ENCODE results near the gene CCDC183. TPM values are rescaled to one million over a fixed set of nuclear protein-coding genes. Genes with fewer than 3 reads are reported as not detected.

Gene CCDC183
- total RNA-seq, 1 donor from 2014 or later, result 2.0 TPM

DNA sequence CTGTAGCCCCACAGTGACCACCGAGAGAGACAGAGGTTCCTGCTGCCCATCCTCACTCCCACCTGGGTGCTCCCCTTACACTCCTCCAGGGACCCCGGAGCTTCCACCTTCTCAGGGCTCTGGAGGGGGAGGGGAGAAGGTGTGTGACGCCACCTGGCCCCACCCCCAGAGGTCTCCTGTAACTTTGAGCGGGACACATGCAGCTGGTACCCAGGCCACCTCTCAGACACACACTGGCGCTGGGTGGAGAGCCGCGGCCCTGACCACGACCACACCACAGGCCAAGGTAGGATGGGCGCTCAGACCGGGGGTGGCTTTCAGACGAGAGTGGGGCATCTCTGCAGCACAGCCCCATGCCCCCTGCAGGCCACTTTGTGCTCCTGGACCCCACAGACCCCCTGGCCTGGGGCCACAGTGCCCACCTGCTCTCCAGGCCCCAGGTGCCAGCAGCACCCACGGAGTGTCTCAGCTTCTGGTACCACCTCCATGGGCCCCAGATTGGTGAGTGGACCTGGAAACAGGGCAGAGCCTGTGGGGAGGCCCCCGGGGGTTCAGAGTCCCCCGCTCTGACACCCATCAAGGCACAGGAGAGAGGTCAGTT lies 60.5 kb downstream of the CCDC183 start:
- FAIRE-seq (no peak), DNase-seq (ENCODE audit: low spot score in 2 of 2) (no peak)

DNA sequence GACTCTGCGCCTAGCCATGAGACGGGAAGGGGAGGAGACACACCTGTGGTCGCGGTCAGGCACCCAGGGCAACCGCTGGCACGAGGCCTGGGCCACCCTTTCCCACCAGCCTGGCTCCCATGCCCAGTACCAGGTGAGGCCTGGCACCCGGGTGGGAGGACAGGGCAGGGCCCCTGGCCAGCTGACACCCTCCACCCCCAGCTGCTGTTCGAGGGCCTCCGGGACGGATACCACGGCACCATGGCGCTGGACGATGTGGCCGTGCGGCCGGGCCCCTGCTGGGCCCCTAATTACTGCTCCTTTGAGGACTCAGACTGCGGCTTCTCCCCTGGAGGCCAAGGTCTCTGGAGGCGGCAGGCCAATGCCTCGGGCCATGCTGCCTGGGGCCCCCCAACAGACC lies 61.0 kb downstream of the CCDC183 start:
- FAIRE-seq (no peak), DNase-seq (ENCODE audit: low spot score in 2 of 2) (no peak)

Small RNA genes within 50 kb of the gene (small RNA-seq; reads per million reads assigned to genes)
- gene AL355987.2, result not detected
- gene ATP6V1G1P3, result not detected
- not detected for gene MIR4292
- gene MIR6722, result not detected

Other genes with a start within 250 kb of the CCDC183 start
- gene EGFL7, start 133.4 kb upstream of the CCDC183 start, total RNA-seq, result 12.6 TPM
- gene AGPAT2, start 108.9 kb upstream of the CCDC183 start, total RNA-seq, result 1.2 TPM
- gene DIPK1B, start 83.8 kb upstream of the CCDC183 start, total RNA-seq, result 26.9 TPM
- gene LCN10, start 53.4 kb upstream of the CCDC183 start, total RNA-seq, result not detected
- gene LCN6, start 47.8 kb upstream of the CCDC183 start, total RNA-seq, result not detected
- gene LCN8, start 38.1 kb upstream of the CCDC183 start, total RNA-seq, result not detected
- not detected for gene LCN15, start 31.8 kb upstream of the CCDC183 start, total RNA-seq
- 17.1 TPM for gene TMEM141, start 5.0 kb upstream of the CCDC183 start, total RNA-seq
- 35.1 TPM for gene RABL6, start 11.6 kb downstream of the CCDC183 start, total RNA-seq
- 0.82 TPM for gene AJM1, start 46.1 kb downstream of the CCDC183 start, total RNA-seq
- gene PHPT1, start 53.1 kb downstream of the CCDC183 start, total RNA-seq, result 143 TPM
- gene MAMDC4, start 56.0 kb downstream of the CCDC183 start, total RNA-seq, result 4.1 TPM
- gene EDF1, start 70.0 kb downstream of the CCDC183 start, total RNA-seq, result 140 TPM
- 7.3 TPM for gene TRAF2, start 90.2 kb downstream of the CCDC183 start, total RNA-seq
- gene FBXW5, start 148.4 kb downstream of the CCDC183 start, total RNA-seq, result 62.4 TPM
- gene C8G, start 148.9 kb downstream of the CCDC183 start, total RNA-seq, result not detected
- gene LCN12, start 155.9 kb downstream of the CCDC183 start, total RNA-seq, result not detected
- gene PTGDS, start 181.2 kb downstream of the CCDC183 start, total RNA-seq, result 61.1 TPM
- 0.82 TPM for gene LCNL1, start 186.7 kb downstream of the CCDC183 start, total RNA-seq
- gene PAXX, start 196.1 kb downstream of the CCDC183 start, total RNA-seq, result 13.5 TPM
- not detected for gene CLIC3, start 200.2 kb downstream of the CCDC183 start, total RNA-seq
- gene ABCA2, start 231.9 kb downstream of the CCDC183 start, total RNA-seq, result 20.8 TPM
- not detected for gene FUT7, start 235.8 kb downstream of the CCDC183 start, total RNA-seq
- 16.3 TPM for gene NPDC1, start 249.8 kb downstream of the CCDC183 start, total RNA-seq

All from frontal cortex (tissue), 4 donors.